SK-N-SH (cell line): ENCODE measurements around the gene METTL26. TPM values are rescaled to one million over a fixed set of nuclear protein-coding genes. Genes with fewer than 3 reads are reported as not detected.

Experiments
- CTCF ChIA-PET: fragments of 300-600, 350-600 bp; formaldehyde crosslinking; extraction: SDS; loops from one replicate; lab custom pipeline; 2021; lab: Yijun Ruan, JAX
- POLR2A ChIA-PET: fragments of 350-600 bp; sonication (Branson Sonifier 250); formaldehyde crosslinking; extraction: SDS; loops from one replicate; lab custom pipeline; 2020; ENCODE audit warnings: antibody characterized with exemption, inconsistent platforms; lab: Yijun Ruan, JAX
- DNase-seq: peaks from one replicate; pipeline ENCODE4 v3.0.0; 2012
- H2AFZ ChIP-seq: fragments of 200-600 bp; sonication (generic); 2 replicates; pipeline ENCODE4 v1.8.1; 2016; ENCODE audit warnings: antibody characterized with exemption, mild to moderate bottlenecking, low read depth
- H3F3A ChIP-seq: fragments of 200-600 bp; sonication (generic); replicated peaks from 2 replicates; pipeline ENCODE3; 2016; ENCODE audit warnings: antibody characterized with exemption, mild to moderate bottlenecking; ENCODE audit not compliant: insufficient read depth
- H3K27ac ChIP-seq, 2 experiments: fragments of 200-500 bp in 1 of 2; fragments of 200-600 bp in 1 of 2; sonication (Bioruptor generic) in 1 of 2; sonication (generic), shearing (Covaris generic) in 1 of 2; 2 replicates each; pipeline versions ENCODE4 v1.5.1 to v1.6.1; 2014 to 2016; ENCODE audit warnings: low read depth in 2 of 2, inconsistent platforms in 1 of 2, low read length in 1 of 2, mild to moderate bottlenecking in 1 of 2, mixed read lengths in 1 of 2
- H3K27me3 ChIP-seq: fragments of 200-600 bp; sonication (generic), shearing (Covaris generic); 2 replicates; pipeline ENCODE4 v1.6.1; 2016; ENCODE audit warnings: mixed run types; ENCODE audit not compliant: insufficient read depth
- H3K36me3 ChIP-seq, 2 experiments: fragments of 200-500 bp in 1 of 2; fragments of 200-600 bp in 1 of 2; sonication (Bioruptor generic) in 1 of 2; sonication (generic) in 1 of 2; replicated peaks in 1 of 2; 2 replicates each; pipeline versions ENCODE3 to v1.5.1; 2014 to 2016; ENCODE audit warnings: low read length in 1 of 2, mild to moderate bottlenecking in 1 of 2; ENCODE audit not compliant: insufficient read depth in 2 of 2, control insufficient read depth in 1 of 2
- H3K4me1 ChIP-seq, 2 experiments: fragments of 200-500 bp in 1 of 2; fragments of 200-600 bp in 1 of 2; sonication (Bioruptor generic) in 1 of 2; sonication (generic), shearing (Covaris generic) in 1 of 2; 2 replicates each; pipeline versions ENCODE4 v1.5.1 to v1.6.1; 2014 to 2016; ENCODE audit warnings: low read depth in 1 of 2, low read length in 1 of 2, mixed run types in 1 of 2; ENCODE audit not compliant: insufficient read depth in 2 of 2, control insufficient read depth in 1 of 2
- H3K4me2 ChIP-seq: fragments of 200-600 bp; sonication (generic), shearing (Covaris generic); 2 replicates; pipeline ENCODE4 v1.6.1; 2017; ENCODE audit warnings: mixed run types
- H3K4me3 ChIP-seq, 2 experiments: fragments of 200-500 bp in 1 of 2; fragments of 200-600 bp in 1 of 2; sonication (Bioruptor generic) in 1 of 2; sonication (generic), shearing (Covaris generic) in 1 of 2; 2 replicates each; pipeline versions ENCODE4 v1.5.1 to v1.8.1; 2014 to 2016; ENCODE audit warnings: low read depth in 2 of 2, inconsistent platforms in 1 of 2, low read length in 1 of 2, mild to moderate bottlenecking in 1 of 2, mixed read lengths in 1 of 2, moderate library complexity in 1 of 2
- H3K79me2 ChIP-seq: fragments of 200-600 bp; sonication (generic); 2 replicates; pipeline ENCODE4 v1.8.1; 2017; ENCODE audit warnings: mild to moderate bottlenecking; ENCODE audit not compliant: insufficient read depth
- H3K9ac ChIP-seq: fragments of 200-600 bp; sonication (generic); 2 replicates; pipeline ENCODE4 v1.6.1; 2017; ENCODE audit warnings: mixed run types
- H3K9me2 ChIP-seq: fragments of 200-600 bp; sonication (generic); 2 replicates; pipeline ENCODE4 v1.6.1; 2017; ENCODE audit warnings: mixed run types
- H3K9me3 ChIP-seq: fragments of 200-600 bp; sonication (generic); 2 replicates; pipeline ENCODE4 v1.6.1; 2017; ENCODE audit warnings: mixed run types, mild to moderate bottlenecking, moderate library complexity
- H4K20me1 ChIP-seq: fragments of 200-600 bp; sonication (generic); 2 replicates; pipeline ENCODE4 v1.6.1; 2017; ENCODE audit warnings: mild to moderate bottlenecking, mixed run types; ENCODE audit not compliant: insufficient read depth
- CHD2 ChIP-seq: fragments of 150-350 bp; IDR thresholded peaks from 2 replicates; pipeline ENCODE4 v1.6.1; 2018; ENCODE audit warnings: low read length; ENCODE audit not compliant: partially characterized antibody
- EP300 ChIP-seq, 2 experiments: IDR thresholded peaks; 2 replicates each; pipeline versions ENCODE4 v1.4.0 to v1.6.1; 2012; ENCODE audit warnings: borderline replicate concordance in 1 of 2, low read depth in 1 of 2, low read length in 1 of 2
- FOXM1 ChIP-seq: IDR thresholded peaks from 2 replicates; pipeline ENCODE4 v1.4.0; 2012; ENCODE audit warnings: low read depth, mild to moderate bottlenecking
- JUND ChIP-seq: IDR thresholded peaks from 2 replicates; pipeline ENCODE4 v1.4.0; 2012
- MAX ChIP-seq: IDR thresholded peaks from 2 replicates; pipeline ENCODE4 v1.4.0; 2012; ENCODE audit warnings: low read depth
- MEF2A ChIP-seq: IDR thresholded peaks from 2 replicates; pipeline ENCODE4 v1.4.0; 2012; ENCODE audit warnings: low read depth, borderline replicate concordance
- NFIC ChIP-seq: IDR thresholded peaks from 2 replicates; pipeline ENCODE4 v1.4.0; 2012; ENCODE audit warnings: borderline replicate concordance
- PBX3 ChIP-seq: IDR thresholded peaks from 2 replicates; pipeline ENCODE4; 2012
- SIN3A ChIP-seq: IDR thresholded peaks from 2 replicates; pipeline ENCODE4 v1.6.1; 2012; ENCODE audit warnings: low read depth, mild to moderate bottlenecking, low read length, moderate library complexity, borderline replicate concordance
- TCF12 ChIP-seq: IDR thresholded peaks from 2 replicates; pipeline ENCODE4 v1.4.0; 2012
- YY1 ChIP-seq: IDR thresholded peaks from 2 replicates; pipeline ENCODE4 v1.4.0; 2012; ENCODE audit warnings: low read depth, mild to moderate bottlenecking
- ZBTB33 ChIP-seq: IDR thresholded peaks from 2 replicates; pipeline ENCODE4 v1.4.0; 2012; ENCODE audit warnings: low read depth, borderline replicate concordance
- WGBS: methylation state at CpG from one replicate; pipeline ENCODE4 v1.1.6; 2017; ENCODE audit warnings: low lambda C conversion rate; 5-methylcytosine and 5-hydroxymethylcytosine counted together
- polyA plus RNA-seq, 3 experiments: library from polyadenylated mRNA; depleted of rRNA; stranded (reverse); fragments of >200 nt; gene quantifications; 2 replicates each; pipeline ENCODE4 v1.2.3, GENCODE V29; 2012

METTL26 gene
- polyA plus RNA-seq, 1 of the 3 experiments (the other 2 are of a cell fraction) = 167 TPM

DNA sequence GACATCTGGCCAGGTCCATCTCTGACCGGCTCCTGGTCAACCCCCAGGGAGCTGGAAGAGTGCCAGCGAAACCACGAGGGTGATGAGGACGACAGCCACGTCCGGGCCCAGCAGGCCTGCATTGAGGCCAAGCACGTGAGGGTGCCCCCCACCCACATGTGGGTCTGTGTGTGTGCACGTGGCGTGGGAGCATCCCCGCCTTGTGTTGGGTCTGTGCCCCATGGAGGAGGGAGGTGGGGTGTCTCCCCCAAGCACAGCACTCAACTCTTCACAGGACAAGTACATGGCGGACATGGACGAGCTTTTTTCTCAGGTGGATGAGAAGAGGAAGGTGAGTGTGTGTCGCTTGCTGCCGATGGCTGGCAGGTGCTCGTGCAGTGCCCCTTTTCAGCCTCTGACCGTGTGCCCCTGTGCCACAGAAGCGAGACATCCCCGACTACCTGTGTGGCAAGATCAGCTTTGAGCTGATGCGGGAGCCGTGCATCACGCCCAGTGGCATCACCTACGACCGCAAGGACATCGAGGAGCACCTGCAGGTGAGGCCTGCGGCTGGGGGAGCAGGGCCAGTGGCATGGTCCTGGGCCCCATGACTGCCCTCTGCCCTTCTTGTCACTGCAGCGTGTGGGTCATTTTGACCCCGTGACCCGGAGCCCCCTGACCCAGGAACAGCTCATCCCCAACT lies 45.8 kb upstream of the METTL26 start:
- no peak overlapping the region for H2AFZ ChIP-seq
- H3K27ac ChIP-seq = no peak overlapping the region; a peak in 1 of 4 replicates
- POLR2A ChIA-PET = interaction anchor here (1.0 to 2.2 kb wide), 3 partner anchors 8 to 15 kb away, joined by 3 to 12 read pairs (median 4); partner anchors contain the start of genes RHOT2 and WDR24
- H3K79me2 ChIP-seq = peaks cover 37% of the 10 kb centered on the region
- 53% methylated on average over 9 of the region's 28 CpGs for WGBS
- peaks cover 23% of the 10 kb centered on the region for H4K20me1 ChIP-seq
- no peaks in the 10 kb centered on the region for H3K27me3 ChIP-seq
- H3K4me2 ChIP-seq = peak overlapping the region; percentile 90
- peaks cover 10% of the 10 kb centered on the region for H3F3A ChIP-seq
- no peaks in the 10 kb centered on the region for H3K9me2 ChIP-seq
- TF ChIP-seq TCF12 = 0 out of 2 replicates have a peak, but pooled peaks have one; percentile 10
- peak; percentile 38; the same call in 1 of the 2 replicates for TF ChIP-seq MAX
- TF ChIP-seq JUND = 0 out of 2 replicates have a peak, but pooled peaks have one; percentile 3
- no peak for TF ChIP-seq EP300 (IDR thresholded peaks at IDR 0.05; ENCODE audit: borderline replicate concordance in 1 of 2, low read depth in 1 of 2, low read length in 1 of 2)
- TF ChIP-seq FOXM1 = no peak
- peak; percentile 62; the same call in 1 of the 2 replicates for TF ChIP-seq NFIC
- TF ChIP-seq PBX3 = no peak
- TF ChIP-seq SIN3A = no peak
- no peak for TF ChIP-seq MEF2A
- TF ChIP-seq ZBTB33 = 0 out of 2 replicates have a peak, but pooled peaks have one; percentile 19
- no peak for TF ChIP-seq CHD2
- no peak for TF ChIP-seq YY1
- TF ChIP-seq, all 33 proteins: peak for 5
- Histone ChIP-seq H3K9me3 (no peaks in the 10 kb centered on the region), H3K4me1 (peaks cover 8 to 56% of the 10 kb centered on the region in 2 experiments; a peak in 2 of 4 replicates), H3K9ac (peak overlapping the region; percentile 80; the same call in 1 of the 2 replicates), H3K4me3 (peak overlapping the region; percentile 78 to 96), H3K36me3 (peaks cover 13 to 35% of the 10 kb centered on the region in 2 experiments)
- no peak for DNase-seq
- CTCF ChIA-PET = interaction anchor here (0.6 to 3.8 kb wide), 8 partner anchors 8 to 59 kb away, joined by 3 to 20 read pairs (median 7); partner anchors contain the start of genes CIAO3, METRN, RHOT2 and WDR24
